HG03139 (cell line): Measurements from ENCODE around the gene CDC25B.
A peak's percentile ranks its signal among the peaks of the same experiment; 100 is the strongest.

Experiments used
- ATAC-seq: cut with Tn5 transposase; IDR thresholded peaks from one replicate; pipeline ENCODE4 v1.9.1; 2021; ENCODE audit not compliant: unreplicated experiment

Gene CDC25B

GRCh38 chr20:3795511-3796468, at the start of gene CDC25B:
CDC25B (plus strand) TSS chr20:3796310; CDS start chr20:3796532, 222 bp downstream.
- peak; percentile 53 for ATAC-seq

- ATAC-seq = no peak
Measured at GRCh38 chr20:3747471-3747870, 48.6 kb upstream of the CDC25B start.

DNA sequence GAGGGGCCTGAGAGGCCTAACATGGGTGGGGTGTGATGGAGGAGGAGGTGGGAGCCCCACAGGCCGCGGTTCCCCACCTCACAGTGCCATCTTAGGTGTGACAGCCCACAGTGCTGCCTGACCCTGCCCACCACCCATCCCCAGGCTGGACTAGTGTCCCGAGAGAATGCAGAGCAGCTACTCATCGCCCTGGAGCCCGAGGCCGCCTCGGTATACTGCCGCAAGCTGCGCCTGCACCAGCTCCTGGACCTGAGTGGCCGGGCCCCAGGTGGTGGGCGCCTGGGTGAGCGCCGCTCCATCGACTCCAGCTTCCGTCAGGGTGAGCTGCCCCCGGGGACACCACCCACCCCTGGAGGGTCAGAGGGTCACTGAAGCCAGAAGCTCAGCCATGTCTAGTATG, 48.0 kb upstream of the CDC25B start:
- no peak for ATAC-seq

GRCh38 chr20:3749087-3749688, 46.9 kb upstream of the CDC25B start:
- no peak for ATAC-seq

DNA sequence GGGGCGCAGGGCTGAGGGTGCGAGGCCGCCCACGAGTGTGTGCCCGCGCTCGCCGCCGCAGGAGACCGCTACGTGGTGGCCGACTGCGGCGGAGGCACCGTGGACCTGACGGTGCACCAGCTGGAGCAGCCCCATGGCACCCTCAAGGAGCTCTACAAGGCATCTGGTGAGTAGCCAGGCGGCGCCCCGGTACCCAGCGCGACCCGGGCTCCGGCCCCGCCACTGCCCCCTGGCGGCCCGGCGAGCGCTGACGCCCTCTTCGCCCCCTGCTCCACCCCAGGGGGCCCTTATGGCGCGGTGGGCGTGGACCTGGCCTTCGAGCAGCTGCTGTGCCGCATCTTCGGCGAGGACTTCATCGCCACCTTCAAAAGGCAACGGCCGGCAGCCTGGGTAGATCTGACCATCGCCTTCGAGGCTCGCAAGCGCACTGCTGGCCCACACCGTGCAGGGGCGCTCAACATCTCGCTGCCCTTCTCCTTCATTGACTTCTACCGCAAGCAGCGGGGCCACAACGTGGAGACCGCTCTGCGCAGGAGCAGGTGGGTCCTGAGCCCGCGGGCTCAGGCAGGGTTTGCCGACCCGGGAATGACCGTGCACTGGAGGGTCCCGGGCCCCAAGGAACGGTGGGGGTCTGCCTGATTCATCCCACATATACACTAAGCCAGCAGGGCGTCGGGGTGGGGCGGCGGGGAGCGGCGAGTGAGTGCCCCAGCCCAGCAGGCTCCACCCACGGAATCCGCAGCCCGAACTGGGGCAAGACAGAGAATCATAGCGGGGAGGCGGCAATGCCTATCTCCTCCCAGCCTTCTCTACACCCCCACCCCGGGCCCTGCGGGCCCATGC, 46.2 kb upstream of the CDC25B start:
- no peak for ATAC-seq

- no peak for ATAC-seq
Measured at GRCh38 chr20:3751305-3751674, 44.8 kb upstream of the CDC25B start.

- no peak for ATAC-seq
Measured at GRCh38 chr20:3751675-3752385, 44.3 kb upstream of the CDC25B start.

DNA sequence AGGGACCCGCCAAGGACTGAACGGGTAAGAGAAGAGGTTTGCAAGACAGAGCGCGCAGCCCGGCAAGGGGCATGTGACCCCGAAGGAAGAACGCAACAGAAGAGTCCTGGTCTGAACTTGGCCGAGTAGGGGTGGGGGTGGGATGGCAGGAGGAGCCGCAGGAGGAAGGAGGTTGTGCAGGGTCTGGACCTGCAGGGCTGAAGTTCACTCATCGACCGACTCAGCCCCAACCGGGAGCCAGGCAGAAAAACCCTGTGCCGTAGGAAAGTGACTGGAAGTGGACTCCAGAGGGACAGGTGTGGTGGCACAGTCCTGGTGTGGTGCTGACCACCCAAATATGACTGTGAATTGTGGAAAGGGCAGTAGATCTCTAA, 43.7 kb upstream of the CDC25B start:
- ATAC-seq = no peak

DNA sequence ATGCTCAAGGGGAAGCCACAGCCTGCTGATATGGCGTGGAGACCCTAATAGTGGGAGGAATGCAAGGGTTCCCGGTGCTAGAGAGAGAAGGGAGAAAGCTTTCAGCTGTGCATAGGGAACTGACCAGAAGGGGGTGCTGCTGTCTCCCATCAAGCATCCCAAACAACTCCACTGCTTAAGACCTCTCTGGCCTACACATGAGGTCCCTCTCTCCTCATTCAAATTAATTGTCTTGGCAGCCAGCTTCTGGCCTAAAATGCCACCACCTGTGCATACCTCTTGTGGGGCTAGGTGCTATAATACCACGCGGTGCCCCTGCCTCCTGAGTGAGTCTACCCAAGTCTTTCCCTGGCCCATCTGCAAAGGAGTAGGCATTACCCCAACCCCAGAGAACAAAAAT, 43.0 kb upstream of the CDC25B start:
- ATAC-seq = no peak

GRCh38 chr20:3753501-3754275, 42.4 kb upstream of the CDC25B start:
- no peak for ATAC-seq

DNA sequence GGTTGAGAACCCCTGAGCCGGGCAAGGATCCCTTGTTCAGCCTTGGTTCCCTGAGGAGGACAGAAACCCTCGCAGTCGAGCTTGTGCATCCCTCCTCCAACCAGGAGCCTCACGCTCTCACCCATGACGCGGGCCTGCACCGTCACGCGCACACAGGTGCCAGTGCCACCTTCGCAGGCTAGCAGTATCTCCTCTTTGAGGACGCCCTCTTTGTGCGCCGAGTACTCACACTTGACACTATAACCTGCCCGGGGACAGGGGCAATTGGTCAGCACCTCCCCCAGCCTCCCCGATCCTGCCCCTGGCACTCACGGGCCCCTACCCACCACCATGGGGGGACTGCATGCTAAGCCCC, 41.9 kb upstream of the CDC25B start:
- no peak for ATAC-seq

DNA sequence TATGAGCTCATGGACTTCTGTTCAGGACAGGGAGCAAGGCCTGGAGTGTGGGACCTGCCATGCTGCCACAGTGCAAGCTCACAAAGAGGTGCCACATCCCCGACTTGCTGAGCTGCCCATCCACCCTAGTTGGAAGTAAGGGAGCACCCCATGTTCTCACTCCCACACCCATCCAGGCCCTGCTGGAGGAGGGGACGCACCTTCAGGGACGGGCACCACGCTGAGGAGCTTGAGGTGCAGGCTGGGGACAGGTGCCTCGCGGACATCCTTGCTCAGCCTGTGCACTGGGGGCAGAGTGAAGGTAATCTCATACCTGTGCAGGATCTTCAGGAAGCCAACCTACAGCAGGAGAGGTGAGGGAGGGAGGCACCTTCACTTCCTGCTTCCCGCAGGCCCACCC, 40.8 kb upstream of the CDC25B start:
- ATAC-seq = no peak

- no peak for ATAC-seq
Measured at GRCh38 chr20:3755814-3756480, 40.2 kb upstream of the CDC25B start.

DNA sequence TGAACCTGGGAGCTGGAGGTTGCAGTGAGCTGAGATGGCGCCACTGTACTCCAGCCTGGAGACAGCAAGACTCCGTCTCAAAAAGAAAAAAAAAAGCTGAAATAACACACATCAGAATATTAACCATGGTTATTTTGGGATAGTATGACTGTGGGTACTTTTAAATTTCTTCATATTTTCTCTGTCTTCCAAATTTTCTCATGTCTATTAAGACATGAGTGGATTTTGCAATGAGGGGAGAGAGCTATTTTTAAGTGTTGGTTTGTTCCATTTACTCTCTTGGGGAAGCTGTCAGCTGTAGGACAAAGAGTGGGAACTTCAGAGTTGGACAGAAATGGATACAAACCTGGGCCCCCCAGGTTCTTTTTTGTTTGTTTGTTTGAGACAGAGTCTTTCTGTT, 38.8 kb upstream of the CDC25B start:
- no peak for ATAC-seq

DNA sequence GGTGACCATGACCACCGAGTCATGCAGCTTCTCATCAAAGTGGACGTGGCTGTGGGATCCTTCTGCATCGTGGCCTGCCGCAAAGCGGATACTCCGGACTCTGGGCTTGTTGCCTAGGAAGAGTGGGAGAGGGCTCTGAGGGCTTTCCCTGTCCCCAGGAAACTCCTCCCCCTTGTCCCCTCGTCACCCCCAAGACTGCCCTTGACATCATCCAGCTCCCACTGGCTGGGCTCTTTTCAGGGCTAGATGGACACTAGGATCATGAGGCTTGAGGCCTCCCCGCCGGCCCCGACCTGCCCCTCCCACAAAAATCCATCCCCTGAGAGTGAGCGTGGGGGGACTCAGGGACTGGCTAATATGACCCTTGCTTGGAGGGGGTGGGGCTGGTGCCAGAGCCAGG, 37.5 kb upstream of the CDC25B start:
- ATAC-seq = no peak

DNA sequence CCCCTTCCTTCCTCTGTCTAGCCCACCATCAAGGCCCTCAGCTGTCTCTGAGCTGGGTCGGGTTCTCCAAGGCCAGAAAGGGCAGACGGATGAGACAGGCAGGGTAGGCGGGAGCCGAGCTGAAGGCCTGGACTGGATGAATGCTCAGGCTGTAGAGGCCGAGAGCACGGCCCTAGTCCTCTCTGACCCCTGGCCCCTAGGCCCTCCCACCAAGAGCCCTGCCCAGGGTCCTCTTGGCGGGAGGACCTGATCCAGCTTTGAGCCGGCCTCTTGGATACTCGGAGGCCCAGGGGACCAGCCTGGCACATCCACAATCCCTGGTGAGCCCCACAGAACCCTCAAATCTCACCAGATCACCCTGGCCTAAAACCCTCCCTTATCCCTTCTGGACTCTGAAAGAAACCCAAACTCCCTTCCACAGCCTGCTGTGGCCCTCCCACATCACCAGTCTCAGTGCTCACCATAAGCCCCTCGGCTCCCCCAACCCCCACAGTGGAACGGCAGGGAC, 36.7 kb upstream of the CDC25B start:
- ATAC-seq = no peak

GRCh38 chr20:3759884-3760283, 36.2 kb upstream of the CDC25B start:
- no peak for ATAC-seq

GRCh38 chr20:3760655-3761348, 35.3 kb upstream of the CDC25B start:
- ATAC-seq = no peak
